ENCODE data around the gene PTX3.

The PTX3 gene

DNA sequence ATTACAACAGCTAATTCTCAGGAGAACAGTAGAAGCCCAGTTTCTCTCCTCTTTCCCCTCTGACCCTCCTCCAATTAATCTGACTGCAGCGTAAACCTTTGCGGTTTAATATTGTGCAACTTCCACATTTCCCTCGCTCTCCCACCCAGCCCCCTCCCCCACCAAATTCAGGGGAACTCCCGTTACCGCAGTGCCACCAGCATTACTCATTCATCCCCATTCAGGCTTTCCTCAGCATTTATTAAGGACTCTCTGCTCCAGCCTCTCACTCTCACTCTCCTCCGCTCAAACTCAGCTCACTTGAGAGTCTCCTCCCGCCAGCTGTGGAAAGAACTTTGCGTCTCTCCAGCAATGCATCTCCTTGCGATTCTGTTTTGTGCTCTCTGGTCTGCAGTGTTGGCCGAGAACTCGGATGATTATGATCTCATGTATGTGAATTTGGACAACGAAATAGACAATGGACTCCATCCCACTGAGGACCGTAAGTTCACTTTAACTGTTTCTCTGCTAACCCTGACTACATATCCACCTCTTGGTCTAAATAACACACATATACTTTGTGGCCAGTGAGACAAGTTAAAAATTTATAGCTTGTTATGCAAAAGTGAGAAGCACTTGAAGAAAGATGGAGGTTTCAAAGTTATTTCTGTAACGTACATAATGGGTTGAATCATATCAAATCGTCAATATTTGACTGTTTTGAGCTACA is at the start of gene PTX3:
Gene PTX3, plus strand, starts transcription at position 268 of the 709 bp plus-strand sequence. Its CDS starts 84 bp downstream, at position 352.
- DNase-seq = peak; percentile 86 to 88

DNA sequence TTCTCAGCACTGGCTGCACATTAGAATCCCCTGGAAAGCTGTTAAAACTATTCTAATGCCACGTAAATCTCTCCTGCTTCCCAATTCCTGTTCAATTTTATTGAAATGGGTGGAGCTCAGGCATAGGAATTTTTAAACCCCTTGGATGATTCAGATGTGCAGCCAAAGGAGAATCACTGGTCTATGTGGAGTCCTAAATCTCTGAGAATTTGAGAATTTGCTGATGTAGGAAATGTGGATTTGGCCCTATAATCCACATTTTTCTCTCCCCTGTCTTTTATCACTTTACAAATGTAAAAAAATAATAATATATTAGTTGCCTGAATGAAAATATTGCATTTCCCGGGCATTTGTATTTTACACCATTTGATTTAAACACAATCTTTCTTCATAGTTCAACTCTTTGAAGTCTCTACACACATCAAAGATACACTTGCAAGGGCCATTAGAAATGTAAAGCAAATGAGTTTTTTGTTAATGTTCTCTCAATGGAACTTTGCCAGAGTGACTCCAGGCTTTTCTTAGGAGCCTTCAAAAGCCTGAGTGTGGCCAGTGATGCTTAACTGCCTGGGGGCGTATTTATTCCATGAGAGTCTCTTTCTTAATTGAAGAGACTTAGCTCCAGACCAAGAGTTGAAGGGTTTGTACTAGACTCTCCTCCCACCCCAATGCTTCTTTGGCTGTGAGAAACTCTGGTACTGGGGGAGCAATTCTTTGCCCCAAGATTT is 48.8 kb upstream of the PTX3 start:
- no peak for DNase-seq

DNA sequence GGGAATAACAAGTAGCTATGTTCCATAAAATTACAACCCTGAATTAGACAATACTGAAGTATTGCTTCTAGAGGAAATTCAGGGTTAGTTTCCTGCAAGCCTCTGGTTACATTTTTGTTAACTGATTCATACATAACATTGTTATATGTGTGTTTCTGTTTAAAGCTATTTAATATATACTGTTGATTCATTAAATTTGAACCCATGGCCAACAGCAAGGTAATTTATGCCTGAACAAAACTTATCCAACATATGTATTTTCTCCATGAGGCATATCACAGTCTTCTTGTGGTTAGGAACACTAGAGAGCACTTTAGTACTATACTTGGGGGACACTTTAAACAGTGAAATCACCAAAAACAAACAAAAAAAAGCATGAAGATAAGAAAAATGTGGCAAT is 47.7 kb upstream of the PTX3 start:
- no peak for DNase-seq

DNA sequence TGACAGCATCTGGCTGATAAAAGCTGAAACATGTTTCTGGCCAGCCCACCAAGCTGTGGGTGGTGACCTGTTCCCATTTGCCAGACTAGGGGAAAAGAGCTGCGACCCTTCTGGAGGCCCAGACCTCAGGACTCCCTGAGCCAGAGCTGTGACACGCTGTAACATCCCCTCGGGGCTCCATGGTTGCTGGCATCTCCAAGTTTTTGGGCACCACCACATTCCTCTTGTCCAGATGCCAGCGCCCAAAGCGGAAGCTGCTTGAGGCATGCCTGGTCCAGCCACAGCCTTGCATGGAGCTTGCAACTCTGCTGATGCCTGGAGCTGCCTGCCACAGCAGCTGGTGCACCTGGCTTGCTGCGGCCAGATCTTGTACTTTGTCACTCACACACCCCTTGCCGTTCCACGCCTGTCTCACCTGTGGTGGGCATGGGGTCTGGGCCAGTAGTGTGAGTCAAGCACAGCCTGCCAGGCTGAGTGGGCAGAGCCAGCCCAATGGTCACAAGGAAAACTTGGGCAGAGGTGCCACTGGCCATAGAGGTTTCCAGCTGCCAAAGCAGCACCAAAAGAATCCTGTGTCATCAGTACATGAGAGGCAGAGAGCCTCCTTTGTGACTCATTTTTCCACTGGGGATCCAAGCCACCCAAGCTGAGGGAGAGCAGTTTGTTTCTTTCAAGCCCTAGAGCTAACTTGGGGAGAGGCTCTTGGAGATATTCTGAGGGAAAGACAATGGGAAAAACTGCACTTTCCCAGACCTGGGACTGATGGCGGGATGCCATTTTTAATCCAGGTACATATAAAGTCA is 45.7 kb upstream of the PTX3 start:
- DNase-seq = no peak

DNA sequence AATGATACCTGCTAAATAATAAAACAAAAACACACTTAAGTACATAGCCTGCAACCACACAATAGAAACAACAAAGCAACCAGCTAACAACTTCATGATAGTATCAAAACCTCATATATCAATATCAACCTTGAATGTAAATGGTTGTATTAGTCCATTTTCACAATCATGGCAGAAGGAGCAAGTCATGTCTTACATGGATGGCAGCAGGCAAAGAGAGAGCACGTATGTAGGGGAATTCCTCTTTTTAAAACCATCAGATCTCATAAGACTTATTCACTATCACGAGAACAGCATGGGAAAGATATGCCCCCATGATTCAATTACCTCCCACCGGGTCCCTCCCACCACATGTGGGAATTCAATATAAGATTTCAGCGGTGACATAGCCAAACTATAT is 44.5 kb upstream of the PTX3 start:
- DNase-seq = no peak

DNA sequence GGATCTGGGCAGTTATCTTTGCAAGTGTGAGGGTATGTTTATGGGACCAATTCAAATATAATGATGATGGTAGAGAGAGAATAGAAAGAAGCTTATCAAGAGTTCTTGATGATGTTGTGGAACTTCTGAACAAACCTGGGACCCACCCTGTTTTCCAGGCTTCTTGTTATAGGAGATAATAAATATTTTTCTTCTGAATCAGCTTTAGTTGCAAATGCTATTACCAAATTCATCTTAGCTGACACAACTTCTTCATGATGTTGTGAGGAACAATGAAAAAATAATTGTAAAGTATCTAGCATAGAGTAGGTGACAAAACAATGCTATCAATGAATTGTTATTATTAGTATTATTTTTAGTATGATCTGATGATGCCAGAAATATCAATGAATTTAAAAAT is 43.5 kb upstream of the PTX3 start:
- DNase-seq = no peak

DNA sequence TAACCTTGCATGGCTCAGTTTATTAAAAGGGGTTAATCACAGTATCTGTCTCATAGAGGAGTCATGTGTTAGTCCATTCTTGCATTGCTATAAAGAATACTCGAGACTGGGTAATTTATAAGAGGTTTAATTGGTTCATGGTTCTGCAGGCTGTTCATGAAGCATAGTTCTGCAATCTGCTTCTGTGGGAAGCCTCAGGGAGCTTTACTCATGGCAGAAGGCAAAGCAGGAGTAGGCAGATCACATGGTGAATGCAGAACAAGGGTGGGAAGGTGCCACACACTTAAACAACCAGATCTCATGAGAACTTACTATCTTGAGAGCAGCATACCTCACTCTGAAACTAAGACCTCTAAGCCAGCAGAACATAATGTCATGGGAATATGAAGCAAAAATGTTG is 42.2 kb upstream of the PTX3 start:
- no peak for DNase-seq

DNA sequence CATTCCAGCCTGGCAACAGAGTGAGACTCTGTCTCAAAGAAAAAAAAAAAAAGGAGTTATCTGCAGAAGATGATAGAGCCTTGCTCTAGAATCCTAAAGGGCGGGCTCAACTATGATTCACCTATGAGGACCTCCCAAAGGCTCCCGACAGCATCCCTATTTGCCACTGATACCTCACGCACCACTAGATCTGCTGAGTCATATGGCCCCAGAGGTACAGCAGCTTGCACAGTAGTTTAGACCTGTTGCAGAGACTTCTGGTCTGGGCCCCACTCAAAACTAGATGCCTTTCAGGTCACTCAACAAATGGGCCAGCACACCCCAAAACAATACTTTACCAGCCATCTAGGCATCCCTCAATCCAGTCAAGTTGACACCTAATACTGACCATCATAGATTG is 38.1 kb upstream of the PTX3 start:
- no peak for DNase-seq

DNA sequence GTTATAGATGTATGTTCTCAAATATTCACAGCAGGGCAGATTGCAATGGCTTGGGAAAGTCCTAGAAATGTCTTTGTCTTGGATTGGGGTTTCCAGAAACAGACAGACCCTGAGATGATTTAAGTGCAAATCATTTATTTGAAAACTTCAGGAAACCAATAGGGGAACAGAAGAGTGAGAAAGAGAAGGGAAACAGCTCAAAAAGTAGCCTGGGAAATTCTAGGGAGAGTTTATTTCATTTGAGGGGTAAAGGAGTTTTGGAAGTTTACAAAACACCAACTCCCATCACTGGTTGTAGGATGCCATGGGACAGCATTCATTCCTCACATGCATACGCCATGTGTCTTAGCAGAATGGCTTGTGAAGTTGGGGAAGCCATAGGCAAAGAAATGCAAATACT is 32.3 kb upstream of the PTX3 start:
- no peak for DNase-seq

DNA sequence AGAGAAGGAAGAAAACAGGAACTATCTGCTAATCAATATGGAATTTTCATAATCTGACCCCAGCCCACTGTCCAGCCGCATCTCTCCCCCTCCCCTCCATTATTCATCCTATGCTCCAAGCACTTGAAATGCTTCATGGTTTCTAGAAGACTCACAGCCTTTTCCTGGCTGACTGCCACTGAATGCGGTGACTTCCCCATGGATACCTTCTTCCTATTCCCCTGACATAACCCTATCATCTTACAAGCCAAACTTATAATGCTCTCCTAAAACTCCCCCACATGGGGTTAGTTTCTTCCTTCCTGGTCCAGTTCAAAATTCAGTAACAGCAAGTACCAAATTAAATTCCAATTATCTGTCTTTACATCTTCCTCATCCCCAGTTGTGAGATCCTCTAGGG is 31.2 kb upstream of the PTX3 start:
- DNase-seq = no peak

DNA sequence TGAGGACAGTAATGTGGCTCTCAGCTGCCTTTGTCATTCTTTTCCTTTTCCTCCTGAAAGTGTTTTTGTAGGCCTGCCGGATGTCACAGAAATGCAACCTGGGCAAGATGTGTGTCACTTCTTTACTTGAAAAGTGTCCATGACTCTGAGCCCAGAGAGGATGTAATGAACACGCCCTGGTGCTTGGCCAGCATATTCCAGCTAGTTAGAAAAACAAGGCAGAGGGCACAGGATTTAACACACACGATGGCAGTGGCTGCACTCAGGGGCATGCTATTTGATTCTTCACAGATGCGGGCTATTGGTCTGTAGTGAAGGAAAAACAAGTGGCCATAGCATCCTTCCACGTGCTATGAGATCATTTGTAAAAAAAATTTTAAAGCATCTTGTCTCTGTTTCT is 30.3 kb upstream of the PTX3 start:
- no peak for DNase-seq

DNA sequence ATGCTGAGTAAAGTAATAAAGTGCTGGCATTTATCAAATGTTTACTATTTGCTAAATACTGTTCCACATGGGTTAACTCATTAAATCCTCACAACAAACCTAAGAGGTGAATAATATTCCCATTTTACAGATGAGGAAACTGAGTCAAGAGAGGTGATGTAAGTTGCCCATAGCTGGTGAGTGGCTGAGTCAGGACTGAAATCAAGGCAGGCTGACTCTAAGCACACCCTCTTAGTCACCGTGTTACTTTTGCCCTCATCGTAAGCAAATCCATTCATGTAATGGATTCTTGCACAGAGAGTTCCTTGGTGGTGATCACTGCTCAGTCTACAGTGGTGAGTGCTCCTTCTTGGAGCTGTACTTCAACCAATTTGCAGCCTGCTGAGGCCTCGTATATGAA is 28.9 kb upstream of the PTX3 start:
- DNase-seq = no peak

DNA sequence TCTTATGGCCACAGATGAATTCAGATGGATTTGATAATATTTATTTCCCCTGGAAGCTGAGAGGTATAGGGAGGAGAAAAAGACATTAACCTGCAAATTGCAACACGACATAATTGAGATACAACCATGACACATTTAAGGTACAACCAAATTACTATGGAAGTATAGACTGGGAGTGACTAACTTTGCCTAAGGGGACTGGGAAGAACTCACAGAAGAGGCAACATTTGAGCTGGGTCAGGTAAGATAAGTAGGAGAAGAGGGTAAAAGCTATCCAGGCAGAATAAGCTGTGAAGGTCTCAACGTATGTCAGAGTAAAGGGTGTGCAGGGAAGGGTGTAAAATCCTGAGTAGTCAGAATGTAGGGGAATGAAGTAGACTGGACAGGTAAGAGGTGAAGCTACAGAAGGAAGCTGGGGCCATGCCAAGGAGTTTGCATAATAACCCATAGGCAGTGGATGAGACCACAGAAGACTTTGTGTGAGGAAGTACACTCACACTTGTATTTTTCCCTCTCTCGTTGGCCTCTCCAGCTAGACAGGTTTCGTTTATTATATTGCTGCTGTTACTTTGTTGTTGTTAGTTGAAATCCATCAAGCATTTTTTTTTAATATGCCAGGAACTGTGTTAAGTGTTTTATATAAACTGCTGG is 28.0 kb upstream of the PTX3 start:
- no peak for DNase-seq

DNA sequence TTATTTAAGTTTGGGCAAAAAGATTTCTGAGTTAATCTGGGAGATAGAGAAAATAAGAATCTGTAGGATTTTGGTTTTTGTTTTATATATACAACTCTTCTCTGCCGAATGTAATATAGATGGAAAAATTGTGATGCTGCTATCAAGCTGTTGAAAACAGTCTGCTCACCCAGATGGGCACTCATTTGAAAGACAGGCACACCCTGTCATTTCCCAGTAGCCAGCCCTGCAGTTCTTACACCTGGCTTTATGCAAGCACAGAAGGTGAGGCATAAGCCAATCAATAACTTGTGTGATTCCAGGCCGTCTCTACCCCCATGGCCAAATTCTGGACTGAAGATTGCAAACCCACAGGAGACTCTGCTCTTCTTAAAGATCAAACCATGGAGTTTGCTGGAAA is 27.1 kb upstream of the PTX3 start:
- no peak for DNase-seq

DNA sequence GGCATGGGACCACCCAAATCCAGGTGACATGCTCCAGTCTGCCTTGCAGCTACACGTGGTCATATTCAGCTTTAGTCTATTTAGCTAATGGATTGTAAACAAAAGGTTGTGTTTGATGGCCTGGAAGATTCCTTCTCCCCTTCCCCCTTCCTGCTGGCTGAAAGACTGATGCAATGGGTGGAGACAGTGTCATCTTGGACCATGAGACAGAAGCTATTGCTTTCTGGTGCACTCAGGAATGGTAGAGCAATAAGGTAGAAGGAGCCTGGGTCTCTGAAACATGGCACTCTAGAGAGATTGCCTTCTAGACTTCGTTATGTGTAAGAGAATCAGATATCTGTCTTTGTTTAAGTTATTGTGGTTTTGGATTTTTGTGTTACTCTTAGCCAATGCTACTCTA is 25.7 kb upstream of the PTX3 start:
- no peak for DNase-seq

DNA sequence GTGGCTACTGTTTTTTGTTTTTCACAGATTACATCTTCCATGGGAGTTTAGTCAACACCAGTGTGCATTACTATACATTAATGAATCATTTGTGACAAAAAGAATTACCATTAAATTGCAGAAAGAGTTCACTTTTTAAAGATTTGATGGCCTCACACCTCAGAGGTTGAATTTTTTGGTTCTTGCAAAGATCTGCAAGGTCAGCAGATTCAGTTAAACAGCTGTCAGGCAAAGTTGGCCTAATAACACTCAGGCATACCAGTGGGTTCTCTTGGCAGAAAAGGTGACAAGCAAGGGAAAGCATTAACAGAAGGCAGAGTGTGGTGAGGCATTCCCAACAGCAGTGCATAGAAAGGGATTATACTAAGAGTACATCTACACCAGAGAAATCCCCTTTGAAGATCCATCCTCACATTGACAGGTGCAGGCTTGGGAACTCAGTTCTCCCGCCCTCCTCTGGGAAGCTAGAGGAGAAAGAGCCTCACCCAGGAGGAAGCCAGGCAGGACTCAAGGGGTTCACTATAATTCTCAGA is 24.3 kb upstream of the PTX3 start:
- no peak for DNase-seq

DNA sequence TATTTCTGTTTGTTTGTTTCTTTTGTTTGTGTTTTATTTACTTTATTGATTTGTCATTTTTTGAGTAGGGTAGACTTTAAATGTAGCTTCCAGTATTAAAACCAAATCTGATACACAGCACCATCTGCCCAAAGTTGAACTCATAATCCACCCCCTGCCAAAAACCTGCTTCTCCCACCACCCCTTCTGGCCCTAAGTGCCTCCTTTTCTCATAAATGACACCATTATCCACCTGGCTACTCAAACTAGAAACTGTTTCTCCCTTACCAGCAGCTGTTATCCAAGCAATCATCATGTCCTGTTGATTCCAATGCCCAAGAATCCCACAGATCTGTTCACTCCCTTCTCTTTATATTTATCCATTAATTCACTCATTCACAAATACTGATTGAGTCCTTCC is 21.8 kb upstream of the PTX3 start:
- no peak for DNase-seq

DNA sequence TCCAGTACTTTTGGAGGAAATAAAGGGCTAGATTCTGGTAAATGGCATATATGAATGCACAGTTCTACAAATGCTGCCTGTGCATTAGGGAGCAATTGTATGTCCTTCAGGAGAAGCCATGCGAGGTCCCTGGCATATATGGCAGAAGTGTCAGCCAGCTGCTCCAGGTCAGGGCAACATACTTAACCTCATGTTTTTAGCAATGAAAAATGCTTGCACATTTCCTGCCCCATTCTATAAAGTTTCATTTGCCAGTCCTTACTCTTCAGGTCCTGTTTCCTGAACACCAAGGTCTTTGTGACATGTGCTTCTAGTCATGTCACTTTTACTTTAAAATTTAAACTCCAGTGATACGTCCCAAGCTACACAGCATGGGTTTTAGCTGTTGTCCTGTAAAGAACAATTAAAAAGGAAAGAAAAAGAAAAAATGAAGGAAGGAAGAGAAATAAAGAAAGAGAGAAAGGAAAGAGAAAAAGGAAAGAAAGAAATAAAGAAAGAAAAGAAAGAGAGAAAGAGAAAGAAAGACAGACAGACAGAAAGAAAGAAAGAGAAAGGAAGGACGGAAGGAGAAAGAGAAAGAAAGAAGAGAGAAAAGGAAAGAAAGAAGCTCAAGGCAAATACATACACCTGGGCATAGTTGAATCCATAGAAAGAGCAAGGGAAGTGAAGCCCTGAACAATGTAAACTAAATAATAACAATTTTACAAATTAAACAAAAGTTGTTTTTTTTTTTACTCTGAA is 20.1 kb upstream of the PTX3 start:
- DNase-seq = no peak

DNA sequence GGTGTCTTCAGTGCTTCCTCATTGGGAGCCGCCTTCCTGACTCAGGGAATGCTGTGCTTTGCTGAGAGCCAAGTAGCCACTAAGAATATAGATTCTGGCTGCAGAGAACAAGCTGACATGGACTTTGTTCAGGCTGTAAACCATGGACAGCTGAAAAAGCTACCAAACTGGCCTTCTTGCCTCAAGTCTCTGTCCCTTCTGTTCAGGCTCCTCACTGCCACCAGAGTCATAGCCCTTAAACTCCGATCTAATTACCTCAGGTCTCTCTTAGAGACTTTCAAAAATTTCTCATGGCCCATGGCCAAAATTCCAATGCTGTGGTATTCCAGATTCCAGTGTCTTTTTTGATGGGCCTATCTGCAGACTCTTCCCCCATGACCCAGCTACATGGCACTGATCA is 19.4 kb upstream of the PTX3 start:
- DNase-seq = no peak

DNA sequence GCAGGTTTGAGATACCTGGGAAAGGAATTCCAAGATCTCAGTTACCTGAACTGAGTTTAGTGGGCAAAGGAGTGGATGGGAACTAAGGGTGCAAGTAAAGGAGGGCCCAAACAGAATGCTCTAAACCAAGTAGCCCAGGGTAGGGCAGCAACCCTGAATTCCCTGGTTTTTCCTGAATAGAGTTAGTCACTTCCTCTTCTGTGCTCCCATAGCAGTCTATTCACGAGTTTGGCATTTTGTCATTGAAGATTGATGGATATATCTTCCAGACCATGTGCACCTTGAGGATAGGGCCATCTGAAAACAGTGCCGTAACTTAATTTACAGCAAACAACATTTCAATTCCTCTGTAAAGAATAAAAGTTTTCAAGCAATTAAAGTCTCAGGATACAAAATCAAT is 18.5 kb upstream of the PTX3 start:
- no peak for DNase-seq

DNA sequence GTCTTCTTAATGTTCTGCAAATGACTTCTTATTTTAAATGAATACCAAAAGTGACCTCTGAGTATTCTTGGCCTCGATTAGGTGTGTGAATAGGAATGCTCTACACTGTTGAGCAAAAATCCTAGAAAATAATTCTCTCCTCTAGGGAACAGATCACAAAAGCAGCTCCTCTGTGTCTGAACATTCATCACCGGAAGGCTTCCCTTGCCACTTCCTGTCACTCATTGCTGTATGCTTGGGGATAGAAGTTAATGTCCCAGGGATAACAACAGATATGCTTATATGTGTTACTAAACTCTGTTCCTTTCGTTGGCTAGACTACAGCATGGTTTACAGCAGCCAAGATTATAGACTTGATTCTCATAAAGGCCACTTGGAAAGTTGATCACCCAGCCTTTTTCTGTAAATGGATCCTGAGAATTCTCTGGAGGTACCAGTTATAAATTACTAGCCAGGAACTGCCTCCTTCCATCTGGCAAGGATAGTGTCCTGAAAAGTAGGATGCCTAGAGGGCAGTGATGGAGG is 16.0 kb upstream of the PTX3 start:
- no peak for DNase-seq

DNA sequence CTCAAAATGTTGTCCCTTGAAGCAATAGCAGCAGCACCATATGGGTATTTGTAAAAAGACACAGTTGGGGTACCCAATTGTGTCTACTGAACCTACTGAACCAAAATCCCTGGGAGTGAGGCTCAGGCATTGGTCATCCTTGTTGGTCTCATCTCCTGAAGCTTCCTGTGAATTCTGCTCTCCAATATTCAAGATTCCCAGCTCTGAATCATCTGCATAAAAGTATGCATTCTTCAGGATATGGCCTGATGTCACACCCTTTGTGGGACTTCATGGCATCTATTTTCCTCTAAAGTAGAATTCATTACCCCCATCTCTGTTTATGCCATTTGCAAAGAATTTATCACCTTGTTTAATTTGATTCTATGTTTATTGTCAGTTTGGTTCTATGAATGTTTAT is 13.3 kb upstream of the PTX3 start:
- no peak for DNase-seq

Data from AML-193 (cell line).